OCI-LY1 (cell line): Measurements from ENCODE around the gene INSYN2A.

Source experiments
- H2AFZ ChIP-seq: fragments of 200-600 bp; sonication (generic), shearing (Covaris generic); 2 replicates; pipeline ENCODE4 v1.6.0; 2014; ENCODE audit warnings: antibody characterized with exemption, mild to moderate bottlenecking, low read length
- H3F3A ChIP-seq: fragments of 200-600 bp; sonication (generic), shearing (Covaris generic); 2 replicates; pipeline ENCODE4 v1.6.0; 2014; ENCODE audit warnings: mild to moderate bottlenecking, antibody characterized with exemption, low read length, moderate library complexity; ENCODE audit not compliant: insufficient read depth
- H3K27ac ChIP-seq: fragments of 200-600 bp; sonication (generic); 2 replicates; pipeline ENCODE4 v1.5.1; 2014; ENCODE audit warnings: low read length, mixed run types, mild to moderate bottlenecking, low read depth; ENCODE audit not compliant: poor library complexity, severe bottlenecking
- H3K27me3 ChIP-seq: fragments of 200-600 bp; sonication (generic); 2 replicates; pipeline ENCODE4 v1.6.0; 2014; ENCODE audit warnings: antibody characterized with exemption, mild to moderate bottlenecking, low read length, moderate library complexity; ENCODE audit not compliant: insufficient read depth
- H3K36me3 ChIP-seq: fragments of 200-600 bp; sonication (generic); 2 replicates; pipeline ENCODE4 v1.6.1; 2014; ENCODE audit warnings: mild to moderate bottlenecking, antibody characterized with exemption, low read length, moderate library complexity, mixed read lengths; ENCODE audit not compliant: insufficient read depth
- H3K4me1 ChIP-seq: fragments of 200-600 bp; sonication (generic); 2 replicates; pipeline ENCODE4 v1.5.1; 2014; ENCODE audit warnings: mild to moderate bottlenecking, low read length, moderate library complexity; ENCODE audit not compliant: insufficient read depth, severe bottlenecking
- H3K4me2 ChIP-seq: fragments of 200-600 bp; sonication (generic), shearing (Covaris generic); 2 replicates; pipeline ENCODE4 v1.6.1; 2014; ENCODE audit warnings: low read length
- H3K4me3 ChIP-seq: fragments of 200-600 bp; sonication (generic); 2 replicates; pipeline ENCODE4 v1.5.1; 2014; ENCODE audit warnings: low read length, low read depth, mild to moderate bottlenecking, mixed read lengths; ENCODE audit not compliant: poor library complexity, severe bottlenecking
- H3K79me2 ChIP-seq: fragments of 200-600 bp; shearing (Covaris generic); 2 replicates; pipeline ENCODE4 v1.6.1; 2016; ENCODE audit warnings: mixed run types, low read length, mixed read lengths; ENCODE audit not compliant: insufficient read depth
- H3K9ac ChIP-seq: fragments of 200-600 bp; sonication (generic), shearing (Covaris generic); 2 replicates; pipeline ENCODE4 v1.6.1; 2014; ENCODE audit warnings: mild to moderate bottlenecking, low read length, mixed read lengths
- H3K9me2 ChIP-seq: fragments of 200-600 bp; sonication (generic), shearing (Covaris generic); 2 replicates; pipeline ENCODE4 v1.6.1; 2014; ENCODE audit warnings: low read depth, mild to moderate bottlenecking, low read length, mixed read lengths
- H3K9me3 ChIP-seq: fragments of 200-600 bp; shearing (Covaris generic); 2 replicates; pipeline ENCODE4 v1.6.1; 2014; ENCODE audit warnings: low read length, mixed read lengths
- H4K20me1 ChIP-seq: fragments of 200-600 bp; sonication (generic), shearing (Covaris generic); 2 replicates; pipeline ENCODE4 v1.6.0; 2016; ENCODE audit warnings: mild to moderate bottlenecking, low read length; ENCODE audit not compliant: insufficient read depth
- EZH2 ChIP-seq: fragments of 200-600 bp; sonication (generic), shearing (Covaris generic); IDR thresholded peaks from 2 replicates; pipeline ENCODE4 v1.8.0; 2017; ENCODE audit warnings: borderline replicate concordance, mixed run types, mild to moderate bottlenecking, antibody characterized with exemption, low read length, moderate library complexity, mixed read lengths
- TF ChIP-seq, protein P1 (sequence below): fragments of 200-600 bp; sonication (generic), shearing (Covaris generic); IDR thresholded peaks from 2 replicates; pipeline ENCODE4 v1.5.1; 2017; ENCODE audit warnings: mild to moderate bottlenecking, antibody characterized with exemption, low read length, moderate library complexity, mixed read lengths

The INSYN2A gene

DNA sequence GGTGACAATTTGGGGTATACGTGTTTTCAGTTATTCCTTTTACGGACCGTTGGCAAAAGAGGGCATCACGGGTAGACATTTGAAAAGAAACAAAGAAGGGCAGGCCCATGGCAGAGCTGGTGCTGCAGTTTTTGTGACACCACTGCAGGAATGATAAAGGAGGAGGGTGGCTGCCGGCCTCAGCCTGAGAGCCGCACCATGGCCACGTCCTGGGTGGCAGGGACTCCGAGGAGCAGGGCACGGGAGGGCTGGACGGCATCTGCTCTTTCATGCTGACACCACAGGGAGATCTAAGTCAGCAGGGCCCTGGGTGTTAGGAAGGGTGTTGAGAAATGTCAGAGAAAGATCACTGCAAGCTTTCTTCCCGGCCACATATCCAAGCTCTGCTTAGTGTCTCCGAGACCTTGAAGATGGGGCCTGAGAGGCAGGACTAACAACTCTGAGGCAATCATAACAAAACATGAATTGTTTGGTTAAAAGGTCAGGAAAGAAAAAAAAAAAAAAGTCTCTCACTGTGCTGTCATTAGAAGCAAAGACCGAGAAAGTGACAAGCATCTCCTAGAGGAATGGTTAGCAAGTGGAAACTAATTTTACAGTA, 36.6 kb downstream of the INSYN2A start:
- H3K9me3 ChIP-seq = no peaks in the 10 kb centered on the region
- no peak overlapping the region for H3K27ac ChIP-seq
- TF ChIP-seq, protein P1, sequence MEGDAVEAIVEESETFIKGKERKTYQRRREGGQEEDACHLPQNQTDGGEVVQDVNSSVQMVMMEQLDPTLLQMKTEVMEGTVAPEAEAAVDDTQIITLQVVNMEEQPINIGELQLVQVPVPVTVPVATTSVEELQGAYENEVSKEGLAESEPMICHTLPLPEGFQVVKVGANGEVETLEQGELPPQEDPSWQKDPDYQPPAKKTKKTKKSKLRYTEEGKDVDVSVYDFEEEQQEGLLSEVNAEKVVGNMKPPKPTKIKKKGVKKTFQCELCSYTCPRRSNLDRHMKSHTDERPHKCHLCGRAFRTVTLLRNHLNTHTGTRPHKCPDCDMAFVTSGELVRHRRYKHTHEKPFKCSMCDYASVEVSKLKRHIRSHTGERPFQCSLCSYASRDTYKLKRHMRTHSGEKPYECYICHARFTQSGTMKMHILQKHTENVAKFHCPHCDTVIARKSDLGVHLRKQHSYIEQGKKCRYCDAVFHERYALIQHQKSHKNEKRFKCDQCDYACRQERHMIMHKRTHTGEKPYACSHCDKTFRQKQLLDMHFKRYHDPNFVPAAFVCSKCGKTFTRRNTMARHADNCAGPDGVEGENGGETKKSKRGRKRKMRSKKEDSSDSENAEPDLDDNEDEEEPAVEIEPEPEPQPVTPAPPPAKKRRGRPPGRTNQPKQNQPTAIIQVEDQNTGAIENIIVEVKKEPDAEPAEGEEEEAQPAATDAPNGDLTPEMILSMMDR = no peak
- TF ChIP-seq EZH2 = no peak
- H4K20me1 ChIP-seq = no peaks in the 10 kb centered on the region
- H3K9ac ChIP-seq = no peak overlapping the region
- no peak overlapping the region for H2AFZ ChIP-seq
- H3K27me3 ChIP-seq = no peaks in the 10 kb centered on the region
- no peaks in the 10 kb centered on the region for H3F3A ChIP-seq
- no peaks in the 10 kb centered on the region for H3K4me1 ChIP-seq
- H3K4me2 ChIP-seq = no peak overlapping the region
- no peaks in the 10 kb centered on the region for H3K9me2 ChIP-seq
- no peaks in the 10 kb centered on the region for H3K79me2 ChIP-seq
- H3K4me3 ChIP-seq = no peak overlapping the region
- H3K36me3 ChIP-seq = no peaks in the 10 kb centered on the region

DNA sequence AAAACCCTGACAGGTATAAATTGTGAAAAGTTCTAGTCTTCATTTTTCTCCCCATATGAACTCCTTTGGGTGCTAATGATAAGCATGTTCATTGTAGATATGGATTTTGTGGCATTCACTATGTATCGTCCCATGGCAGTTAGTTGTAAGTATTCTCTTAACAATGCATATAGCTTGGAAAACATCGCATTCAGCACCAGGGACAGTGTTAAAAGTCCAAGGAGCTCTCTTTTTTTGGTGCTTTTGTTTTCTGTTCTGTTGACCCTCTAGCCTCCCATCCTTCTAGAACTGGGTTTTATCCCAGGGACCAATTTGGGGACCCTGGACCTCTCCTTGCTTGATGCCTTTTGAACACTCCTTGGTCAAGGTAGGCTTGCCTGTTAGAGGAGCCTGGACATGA, 37.7 kb downstream of the INSYN2A start:
- H3K9me2 ChIP-seq = no peaks in the 10 kb centered on the region
- H2AFZ ChIP-seq = no peak overlapping the region

DNA sequence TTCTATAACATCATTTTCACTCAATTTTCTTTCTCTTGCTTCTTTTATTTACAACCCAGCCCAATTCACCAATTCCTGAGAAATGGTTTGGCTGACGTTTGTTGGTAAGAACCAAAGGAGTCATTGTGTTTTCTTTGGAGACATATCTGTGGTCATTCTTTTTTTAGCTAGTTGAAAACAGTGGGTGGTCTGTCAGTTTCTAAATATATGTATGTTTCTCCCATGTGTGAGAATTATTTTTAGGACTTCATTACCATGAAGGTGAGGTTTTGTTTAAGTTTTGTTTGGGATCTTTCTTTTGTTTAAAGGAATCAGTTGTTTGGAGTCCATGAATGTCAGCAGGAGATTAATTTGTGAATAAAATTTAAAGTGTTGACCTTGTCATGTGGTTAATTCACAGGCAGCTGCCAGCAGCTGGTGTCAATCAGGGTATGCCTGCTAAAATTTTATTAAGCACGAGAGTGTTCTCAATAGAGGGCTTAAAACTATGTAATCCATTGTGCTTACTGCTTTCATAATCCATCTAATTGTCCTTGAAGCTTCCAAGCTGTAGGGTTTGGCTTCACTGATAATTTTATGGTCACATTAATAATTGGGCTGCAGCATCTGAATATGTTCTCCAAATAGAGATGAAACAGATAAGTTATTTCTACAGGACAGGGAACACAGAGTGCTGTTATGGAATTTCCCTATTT, 38.7 kb downstream of the INSYN2A start:
- Histone ChIP-seq H2AFZ (no peak overlapping the region), H3K9ac (no peak overlapping the region), H4K20me1 (no peaks in the 10 kb centered on the region), H3K79me2 (no peaks in the 10 kb centered on the region), H3K4me3 (no peak overlapping the region), H3K36me3 (no peaks in the 10 kb centered on the region), H3K4me1 (no peaks in the 10 kb centered on the region), H3K9me3 (no peaks in the 10 kb centered on the region), H3K27me3 (no peaks in the 10 kb centered on the region), H3K4me2 (no peak overlapping the region), H3F3A (no peaks in the 10 kb centered on the region), H3K9me2 (no peaks in the 10 kb centered on the region), H3K27ac (no peak overlapping the region)
- no peak for TF ChIP-seq EZH2
- TF ChIP-seq, protein P1 = no peak

More for the DNA sequence above, 37.7 kb downstream of the INSYN2A start:
- Histone ChIP-seq H3K9ac (no peak overlapping the region), H4K20me1 (no peaks in the 10 kb centered on the region), H3K27ac (no peak overlapping the region), H3K4me2 (no peak overlapping the region), H3K36me3 (no peaks in the 10 kb centered on the region), H3K27me3 (no peaks in the 10 kb centered on the region), H3K79me2 (no peaks in the 10 kb centered on the region), H3K9me3 (no peaks in the 10 kb centered on the region), H3K4me1 (no peaks in the 10 kb centered on the region), H3F3A (no peaks in the 10 kb centered on the region), H3K4me3 (no peak overlapping the region)
- TF ChIP-seq, protein P1 = no peak
- TF ChIP-seq EZH2 = no peak
